Prostate gland (tissue), 2 donors: ENCODE data around the gene CNDP2.
"Not testable (repeated sequence)": the region's sequence is repeated elsewhere in the genome, so short reads cannot be mapped to it uniquely, and the experiment has no call there.

ENCODE experiments used
- CTCF ChIP-seq, 4 experiments: fragments of 200-600 bp in 2 of 4; fragments of 450-650 bp in 2 of 4; sonication (generic) in 2 of 4; IDR thresholded peaks; 1 replicate in 3 of 4; 2 replicates in 1 of 4; pipeline ENCODE4 v1.5.1; 2016 to 2019; ENCODE audit warnings: antibody characterized with exemption in 4 of 4, mild to moderate bottlenecking in 2 of 4, moderate library complexity in 2 of 4
- POLR2A ChIP-seq: fragments of 450-650 bp; IDR thresholded peaks from one replicate; pipeline ENCODE4 v1.6.1; 2016; ENCODE audit warnings: antibody characterized with exemption, mild to moderate bottlenecking

GRCh38 chr18:74565993-74566392 is 69.8 kb downstream of the CNDP2 start:
- not testable (repeated sequence) for TF ChIP-seq CTCF (IDR thresholded peaks at IDR 0.05); POLR2A
